SU-DHL-6 (cell line): ENCODE data around the gene RBBP5.

Experiments
- H2AFZ ChIP-seq: fragments of 200-600 bp; sonication (generic); 2 replicates; pipeline ENCODE4 v1.6.1; 2014; ENCODE audit warnings: low read depth, mild to moderate bottlenecking, moderate library complexity, mixed read lengths, antibody characterized with exemption, low read length; ENCODE audit not compliant: severe bottlenecking
- H3F3A ChIP-seq: fragments of 200-600 bp; shearing (Covaris generic); 2 replicates; pipeline ENCODE4 v1.6.0; 2016; ENCODE audit warnings: antibody characterized with exemption, mild to moderate bottlenecking; ENCODE audit not compliant: insufficient read depth
- H3K27ac ChIP-seq: fragments of 200-600 bp; sonication (generic); 2 replicates; pipeline ENCODE4 v1.5.1; 2016; ENCODE audit warnings: low read depth, mild to moderate bottlenecking, low read length, moderate library complexity, mixed read lengths
- H3K27me3 ChIP-seq: fragments of 200-600 bp; sonication (generic), shearing (Covaris generic); 2 replicates; pipeline ENCODE4 v1.6.0; 2014; ENCODE audit warnings: mild to moderate bottlenecking, low read length
- H3K36me3 ChIP-seq: fragments of 200-600 bp; sonication (generic); 2 replicates; pipeline ENCODE4 v1.6.1; 2014; ENCODE audit warnings: mild to moderate bottlenecking, low read length, mixed read lengths
- H3K4me2 ChIP-seq: fragments of 300-600, 200-600 bp; shearing (Covaris generic), sonication (generic); 2 replicates; pipeline ENCODE4 v1.6.0; 2014; ENCODE audit warnings: low read length, low read depth, mild to moderate bottlenecking; ENCODE audit not compliant: poor library complexity, severe bottlenecking
- H3K4me3 ChIP-seq: fragments of 200-600 bp; sonication (generic); 2 replicates; pipeline ENCODE4 v1.5.1; 2014; ENCODE audit warnings: antibody characterized with exemption, low read length, mild to moderate bottlenecking, mixed read lengths; ENCODE audit not compliant: insufficient read depth, poor library complexity, severe bottlenecking
- H3K79me2 ChIP-seq: fragments of 200-600 bp; sonication (generic); 2 replicates; pipeline ENCODE4 v1.6.1; 2014; ENCODE audit warnings: mild to moderate bottlenecking, low read length, moderate library complexity; ENCODE audit not compliant: insufficient read depth
- H3K9ac ChIP-seq: fragments of 200-600 bp; sonication (generic); 2 replicates; pipeline ENCODE4 v1.7.0; 2014; ENCODE audit warnings: mild to moderate bottlenecking, low read length
- H3K9me2 ChIP-seq: fragments of 200-600 bp; sonication (generic); replicated peaks from 2 replicates; pipeline ENCODE4 v1.6.1; 2014; ENCODE audit warnings: low read length; ENCODE audit not compliant: insufficient read depth
- H3K9me3 ChIP-seq: fragments of 200-600 bp; sonication (generic); 2 replicates; pipeline ENCODE4 v1.6.1; 2014; ENCODE audit warnings: low read length, mixed read lengths; ENCODE audit not compliant: insufficient read depth
- H4K20me1 ChIP-seq: fragments of 200-600 bp; sonication (generic); 2 replicates; pipeline ENCODE4 v1.6.1; 2014; ENCODE audit warnings: low read depth, mild to moderate bottlenecking, antibody characterized with exemption, low read length, moderate library complexity, mixed read lengths
- CTCF ChIP-seq: fragments of 200-600 bp; sonication (generic); IDR thresholded peaks from one replicate; pipeline ENCODE4 v1.5.1; 2017; ENCODE audit warnings: antibody characterized with exemption, mild to moderate bottlenecking, low read length, moderate library complexity; ENCODE audit not compliant: insufficient read depth, poor library complexity, severe bottlenecking
- EZH2phosphoT487 ChIP-seq: fragments of 200-600 bp; sonication (generic), shearing (Covaris generic); conservative IDR thresholded peaks from 2 replicates; pipeline ENCODE4 v1.6.1; 2018; ENCODE audit warnings: mild to moderate bottlenecking, antibody characterized with exemption, low read length, moderate library complexity, mixed read lengths

The RBBP5 gene

GRCh38 chr1:205169248-205169647 lies 47.5 kb upstream of the RBBP5 start:
- Histone ChIP-seq H3F3A (no peaks in the 10 kb centered on the region), H3K4me2 (no peak overlapping the region), H3K9me2 (no peaks in the 10 kb centered on the region), H3K36me3 (no peaks in the 10 kb centered on the region), H3K9me3 (no peaks in the 10 kb centered on the region), H3K9ac (no peak overlapping the region), H3K27me3 (no peaks in the 10 kb centered on the region), H4K20me1 (no peaks in the 10 kb centered on the region), H3K79me2 (no peaks in the 10 kb centered on the region), H3K4me3 (no peak overlapping the region), H3K27ac (no peak overlapping the region), H2AFZ (no peak overlapping the region)
- TF ChIP-seq EZH2phosphoT487 (no peak), CTCF (no peak)

- Histone ChIP-seq H3K4me3 (no peak overlapping the region), H3K79me2 (no peaks in the 10 kb centered on the region), H4K20me1 (no peaks in the 10 kb centered on the region), H3K27me3 (no peaks in the 10 kb centered on the region), H3K4me2 (no peak overlapping the region), H3K9ac (no peak overlapping the region), H3K9me2 (no peaks in the 10 kb centered on the region), H3K9me3 (no peaks in the 10 kb centered on the region), H2AFZ (no peak overlapping the region), H3K36me3 (no peaks in the 10 kb centered on the region), H3K27ac (no peak overlapping the region), H3F3A (no peaks in the 10 kb centered on the region)
- TF ChIP-seq CTCF (no peak), EZH2phosphoT487 (no peak)
Observed at GRCh38 chr1:205168291-205168690, 46.5 kb upstream of the RBBP5 start.

GRCh38 chr1:205162301-205162700 lies 40.5 kb upstream of the RBBP5 start:
- H3K4me2 ChIP-seq: no peak overlapping the region
- no peaks in the 10 kb centered on the region for H4K20me1 ChIP-seq
- no peaks in the 10 kb centered on the region for H3K79me2 ChIP-seq
- no peaks in the 10 kb centered on the region for H3F3A ChIP-seq
- H2AFZ ChIP-seq: no peak overlapping the region
- H3K36me3 ChIP-seq: 0 out of 2 replicates have a peak, but pooled peaks cover 6% of the 10 kb centered on the region
- H3K9ac ChIP-seq: no peak overlapping the region
- H3K4me3 ChIP-seq: no peak overlapping the region
- no peaks in the 10 kb centered on the region for H3K9me2 ChIP-seq
- no peak for TF ChIP-seq EZH2phosphoT487
- no peak for TF ChIP-seq CTCF
- H3K27me3 ChIP-seq: no peaks in the 10 kb centered on the region
- H3K9me3 ChIP-seq: no peaks in the 10 kb centered on the region; the same call in 1 of the 2 replicates
- H3K27ac ChIP-seq: no peak overlapping the region

- no peak overlapping the region for H3K27ac ChIP-seq
- peaks cover 14% of the 10 kb centered on the region for H3K36me3 ChIP-seq
- H3K9me3 ChIP-seq: peaks cover 4% of the 10 kb centered on the region
- H3K4me3 ChIP-seq: no peak overlapping the region
- no peaks in the 10 kb centered on the region for H3K27me3 ChIP-seq
- H2AFZ ChIP-seq: no peak overlapping the region
- no peaks in the 10 kb centered on the region for H4K20me1 ChIP-seq
- H3K79me2 ChIP-seq: no peaks in the 10 kb centered on the region
- TF ChIP-seq EZH2phosphoT487 (no peak), CTCF (no peak)
- H3K9me2 ChIP-seq: no peaks in the 10 kb centered on the region
- H3F3A ChIP-seq: no peaks in the 10 kb centered on the region
- H3K4me2 ChIP-seq: no peak overlapping the region
- no peak overlapping the region for H3K9ac ChIP-seq
Observed at GRCh38 chr1:205161076-205161475, 39.3 kb upstream of the RBBP5 start.
